Breast epithelium (tissue), 4 donors: ENCODE results near the gene CHD5. TPM values are rescaled to one million over a fixed set of nuclear protein-coding genes. Genes with fewer than 3 reads are reported as not detected.

ENCODE experiments used
- DNase-seq, 2 donors: peaks; one replicate each; pipeline ENCODE4 v3.0.0-alpha.2; 2019; ENCODE audit warnings: low spot score in 2 of 2
- H3K27ac ChIP-seq, 2 donors: fragments of 200-600 bp; sonication (generic) in 1 of 2; one replicate each; pipeline ENCODE4 v1.5.1; 2016 to 2019; ENCODE audit warnings: mild to moderate bottlenecking in 1 of 2
- H3K27me3 ChIP-seq, 2 donors: fragments of 200-600 bp; sonication (generic) in 1 of 2; one replicate each; pipeline versions ENCODE4 v1.5.1 to v1.6.0; 2017 to 2019; ENCODE audit warnings: control low read depth in 1 of 2, mild to moderate bottlenecking in 1 of 2
- H3K36me3 ChIP-seq: fragments of 200-600 bp; one replicate; pipeline ENCODE4 v1.5.1; 2019
- H3K4me1 ChIP-seq, 2 donors: fragments of 200-600 bp; sonication (generic); one replicate each; pipeline ENCODE4 v1.5.1; 2016 to 2019; ENCODE audit warnings: control low read depth in 1 of 2
- H3K4me3 ChIP-seq, 3 donors: fragments of 200-600 bp; sonication (generic); 1 replicate in 2 of 3; 2 replicates in 1 of 3; pipeline ENCODE4 v1.5.1; 2016 to 2019; ENCODE audit warnings: mild to moderate bottlenecking in 3 of 3, moderate library complexity in 2 of 3
- H3K9me3 ChIP-seq, 2 donors: fragments of 200-600 bp; sonication (generic) in 1 of 2; one replicate each; pipeline ENCODE4 v1.5.1; 2016 to 2019; ENCODE audit warnings: control low read depth in 1 of 2
- POLR2A ChIP-seq: fragments of 450-650 bp; IDR thresholded peaks from one replicate; pipeline ENCODE4 v1.6.1; 2016; ENCODE audit warnings: antibody characterized with exemption, mild to moderate bottlenecking, moderate library complexity
- POLR2AphosphoS5 ChIP-seq, 3 donors: sonication (generic); formaldehyde crosslinking; IDR thresholded peaks; one replicate each; pipeline ENCODE4 v1.6.1; 2017; ENCODE audit warnings: antibody characterized with exemption in 3 of 3
- intact Hi-C: fragments of 100-400 bp; cut with DNase I; formaldehyde crosslinking; loops from one replicate; pipeline ENCODE4 v1.15.1; 2023; ENCODE audit warnings: low total_unique reads
- total RNA-seq, 3 donors: library from RNA; depleted of rRNA; stranded (reverse); fragments of >200 nt; gene quantifications; one replicate each; pipeline ENCODE4 v1.1.0, GENCODE V29; 2016
- TF ChIP-seq, protein P1 (sequence below), 3 donors: fragments of 450-650 bp; IDR thresholded peaks; one replicate each; pipeline ENCODE4 v1.5.1; 2016 to 2017; ENCODE audit warnings: antibody characterized with exemption in 3 of 3, mild to moderate bottlenecking in 3 of 3, moderate library complexity in 3 of 3

Gene CHD5
- total RNA-seq, 3 donors from 2014 or later = under 0.01 to 0.33 (median 0.15) TPM

- Histone ChIP-seq H3K27me3 (no peaks in the 10 kb centered on the region), H3K4me1 (no peaks in the 10 kb centered on the region), H3K36me3 (no peaks in the 10 kb centered on the region), H3K27ac (no peak overlapping the region), H3K4me3 (no peak overlapping the region), H3K9me3 (no peaks in the 10 kb centered on the region)
- intact Hi-C loops = no loop called here
- no peak for TF ChIP-seq POLR2A
- TF ChIP-seq POLR2AphosphoS5 (IDR thresholded peaks at IDR 0.05) = no peak
- TF ChIP-seq, protein P1, sequence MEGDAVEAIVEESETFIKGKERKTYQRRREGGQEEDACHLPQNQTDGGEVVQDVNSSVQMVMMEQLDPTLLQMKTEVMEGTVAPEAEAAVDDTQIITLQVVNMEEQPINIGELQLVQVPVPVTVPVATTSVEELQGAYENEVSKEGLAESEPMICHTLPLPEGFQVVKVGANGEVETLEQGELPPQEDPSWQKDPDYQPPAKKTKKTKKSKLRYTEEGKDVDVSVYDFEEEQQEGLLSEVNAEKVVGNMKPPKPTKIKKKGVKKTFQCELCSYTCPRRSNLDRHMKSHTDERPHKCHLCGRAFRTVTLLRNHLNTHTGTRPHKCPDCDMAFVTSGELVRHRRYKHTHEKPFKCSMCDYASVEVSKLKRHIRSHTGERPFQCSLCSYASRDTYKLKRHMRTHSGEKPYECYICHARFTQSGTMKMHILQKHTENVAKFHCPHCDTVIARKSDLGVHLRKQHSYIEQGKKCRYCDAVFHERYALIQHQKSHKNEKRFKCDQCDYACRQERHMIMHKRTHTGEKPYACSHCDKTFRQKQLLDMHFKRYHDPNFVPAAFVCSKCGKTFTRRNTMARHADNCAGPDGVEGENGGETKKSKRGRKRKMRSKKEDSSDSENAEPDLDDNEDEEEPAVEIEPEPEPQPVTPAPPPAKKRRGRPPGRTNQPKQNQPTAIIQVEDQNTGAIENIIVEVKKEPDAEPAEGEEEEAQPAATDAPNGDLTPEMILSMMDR (IDR thresholded peaks at IDR 0.05) = no peak
- no peak for DNase-seq
Observed at GRCh38 chr1:6091823-6092109, 88.4 kb downstream of the CHD5 start.

DNA sequence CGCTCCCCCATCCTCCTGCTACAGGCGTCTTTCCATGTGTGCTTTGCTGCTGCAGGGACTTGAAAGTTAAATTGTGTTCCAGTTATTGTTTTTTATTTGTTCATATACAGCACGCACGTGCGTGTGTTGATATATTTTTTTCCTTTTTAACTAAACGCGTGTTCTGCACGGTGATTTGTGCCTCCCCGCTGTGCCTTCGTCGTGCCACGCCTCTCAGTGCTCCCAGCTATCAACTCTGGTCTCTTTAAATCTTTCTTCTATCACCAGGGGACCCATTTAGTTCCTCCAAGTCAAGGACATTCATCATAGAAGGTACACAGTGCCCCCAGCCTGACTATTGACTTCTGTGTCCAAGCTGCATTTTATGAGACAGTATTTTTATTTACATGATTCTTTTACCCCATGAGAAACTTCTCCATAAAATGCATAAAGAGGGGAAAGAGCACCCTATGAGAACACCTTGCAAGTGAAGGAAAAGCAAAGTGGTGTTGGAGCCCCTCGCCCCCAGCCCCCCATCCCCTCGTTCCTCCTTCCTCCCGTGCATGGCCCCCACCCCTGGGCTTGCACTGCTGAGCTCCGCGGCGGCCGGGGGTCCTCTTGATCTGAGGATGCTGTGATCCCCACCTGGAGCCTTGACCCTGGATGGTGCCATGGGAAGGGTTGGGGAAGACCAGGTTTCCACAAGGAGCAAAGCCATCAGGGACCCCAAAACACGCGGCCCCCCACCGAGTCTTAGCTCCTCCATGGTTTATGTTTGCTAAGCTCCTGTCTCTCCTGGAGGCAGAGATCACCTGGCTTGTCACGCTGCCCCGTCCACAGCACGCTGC is 88.9 kb downstream of the CHD5 start:
- intact Hi-C loops = no loop called here
- Histone ChIP-seq H3K9me3 (no peaks in the 10 kb centered on the region), H3K27me3 (no peaks in the 10 kb centered on the region), H3K4me1 (no peaks in the 10 kb centered on the region), H3K4me3 (no peak overlapping the region), H3K36me3 (no peaks in the 10 kb centered on the region), H3K27ac (no peak overlapping the region)
- TF ChIP-seq, protein P1 (IDR thresholded peaks at IDR 0.05) = no peak
- no peak for TF ChIP-seq POLR2A
- TF ChIP-seq POLR2AphosphoS5 (IDR thresholded peaks at IDR 0.05) = no peak
- no peak for DNase-seq

DNA sequence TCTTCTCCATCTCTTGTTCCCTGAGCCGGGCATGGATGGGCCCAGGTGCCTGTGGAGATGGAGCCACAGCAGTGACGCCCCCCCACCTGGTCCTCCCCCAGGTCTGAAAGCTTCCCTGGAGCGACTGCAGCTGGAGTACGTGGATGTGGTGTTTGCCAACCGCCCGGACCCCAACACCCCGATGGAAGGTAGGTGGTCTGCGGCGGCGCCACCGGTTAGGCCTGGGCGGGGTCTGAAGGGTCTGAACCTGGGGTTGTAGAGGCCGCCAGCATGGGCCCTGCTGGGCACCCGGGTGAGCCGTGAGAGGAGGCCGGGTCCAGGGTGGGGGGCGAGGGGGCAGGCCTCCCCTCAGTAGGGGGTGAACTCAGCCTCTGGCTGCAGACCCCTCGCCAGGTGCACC is 89.8 kb downstream of the CHD5 start:
- DNase-seq = no peak
- Histone ChIP-seq H3K4me1 (no peaks in the 10 kb centered on the region), H3K36me3 (no peaks in the 10 kb centered on the region), H3K4me3 (no peak overlapping the region), H3K9me3 (no peaks in the 10 kb centered on the region), H3K27me3 (no peaks in the 10 kb centered on the region), H3K27ac (no peak overlapping the region)
- TF ChIP-seq, protein P1 (IDR thresholded peaks at IDR 0.05) = no peak
- no peak for TF ChIP-seq POLR2AphosphoS5 (IDR thresholded peaks at IDR 0.05)
- intact Hi-C loops = no loop called here

- no peaks in the 10 kb centered on the region for H3K4me1 ChIP-seq
- H3K9me3 ChIP-seq = no peaks in the 10 kb centered on the region
- no peaks in the 10 kb centered on the region for H3K36me3 ChIP-seq
- no peak for DNase-seq
- H3K27me3 ChIP-seq = no peaks in the 10 kb centered on the region
- TF ChIP-seq, protein P1 (IDR thresholded peaks at IDR 0.05) = no peak
- no peak for TF ChIP-seq POLR2AphosphoS5 (IDR thresholded peaks at IDR 0.05)
- intact Hi-C loops = no loop called here
- no peak overlapping the region for H3K27ac ChIP-seq
- no peak overlapping the region for H3K4me3 ChIP-seq
Observed at GRCh38 chr1:6088956-6089355, 91.2 kb downstream of the CHD5 start.

DNA sequence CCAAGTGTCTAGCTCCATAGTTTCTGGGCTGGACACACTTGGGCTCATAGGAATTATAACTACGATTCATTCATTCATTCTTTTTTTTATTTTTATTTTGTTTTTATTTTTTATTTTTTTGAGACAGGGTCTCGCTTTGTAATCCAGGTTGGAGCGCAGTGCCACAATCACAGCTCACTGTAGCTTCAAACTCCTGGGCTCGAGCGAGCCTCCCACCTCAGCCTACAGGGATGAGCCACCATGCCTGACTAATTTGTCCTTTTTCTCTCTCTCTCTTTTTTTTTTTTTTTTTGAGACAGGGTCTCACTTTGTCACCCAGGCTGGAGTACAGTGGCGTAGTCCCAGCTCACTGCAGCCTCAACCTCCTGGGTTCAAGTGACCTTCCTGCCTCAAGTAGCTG is 92.2 kb downstream of the CHD5 start:
- Histone ChIP-seq H3K9me3 (no peaks in the 10 kb centered on the region), H3K4me1 (no peaks in the 10 kb centered on the region), H3K4me3 (no peak overlapping the region), H3K27me3 (no peaks in the 10 kb centered on the region), H3K36me3 (no peaks in the 10 kb centered on the region), H3K27ac (no peak overlapping the region)
- TF ChIP-seq POLR2A (no peak), POLR2AphosphoS5 (IDR thresholded peaks at IDR 0.05) (no peak)
- TF ChIP-seq, protein P1 (IDR thresholded peaks at IDR 0.05) = no peak
- DNase-seq = no peak
- intact Hi-C loops = no loop called here
